ENCODE results near the gene BRI3. TPM values are rescaled to one million over a fixed set of nuclear protein-coding genes. Genes with fewer than 3 reads are reported as not detected.

BRI3 gene
- total RNA-seq, 1 experiment from 2014 or later: 344 TPM

GRCh38 chr7:98305951-98306535 is 24.6 kb downstream of the BRI3 start:
- no peak for TF ChIP-seq REST (IDR thresholded peaks at IDR 0.05; ENCODE audit: insufficient read depth in 1 of 2, low read depth in 2 of 2, low read length in 1 of 2)
- TF ChIP-seq CTCF (IDR thresholded peaks at IDR 0.05): no peak
- no peak for TF ChIP-seq TCF7L2 (IDR thresholded peaks at IDR 0.05; ENCODE audit: low read depth, low read length)
- no peak for TF ChIP-seq SIN3A (IDR thresholded peaks at IDR 0.05; ENCODE audit: borderline replicate concordance, insufficient read depth, low read depth, low read length)
- no peak for TF ChIP-seq POLR2AphosphoS5 (IDR thresholded peaks at IDR 0.05; ENCODE audit: low read depth, low read length)
- no TSS peak for BruUV-seq (replicated peaks)
- DNase-seq (ENCODE audit: low read depth, low spot score): no peak
- in situ Hi-C loops (cut with HindIII; ENCODE audit: low pct_unique_long_range_greater_than_20kb, low sequenced_read_pairs) (no loop called here), intact Hi-C loops (cut with micrococcal nuclease; ENCODE audit: unreplicated experiment) (no loop called here)
- POLR2A ChIA-PET: no interaction called here
- Histone ChIP-seq H3K4me1 (ENCODE audit: control insufficient read depth, insufficient read depth, low read length) (no peaks in the 10 kb centered on the region), H3K4me3 (ENCODE audit: low read depth in 2 of 2, low read length in 2 of 2) (no peak overlapping the region), H3K36me3 (ENCODE audit: control insufficient read depth, insufficient read depth, low read length) (peaks cover 21% of the 10 kb centered on the region), H3K9me3 (ENCODE audit: control insufficient read depth, insufficient read depth, low read depth, low read length) (no peaks in the 10 kb centered on the region), H3K27me3 (ENCODE audit: control insufficient read depth, insufficient read depth, low read length) (no peaks in the 10 kb centered on the region), H3K27ac (ENCODE audit: low read length) (no peak overlapping the region)
- ATAC-seq: no peak
- CTCF ChIA-PET: no interaction called here

GRCh38 chr7:98307971-98308466 is 26.5 kb downstream of the BRI3 start:
- H3K9me3 ChIP-seq (ENCODE audit: control insufficient read depth, insufficient read depth, low read depth, low read length): no peaks in the 10 kb centered on the region
- H3K4me1 ChIP-seq (ENCODE audit: control insufficient read depth, insufficient read depth, low read length): no peaks in the 10 kb centered on the region
- no peak for ATAC-seq
- TF ChIP-seq REST (IDR thresholded peaks at IDR 0.05; ENCODE audit: insufficient read depth in 1 of 2, low read depth in 2 of 2, low read length in 1 of 2) (no peak), SIN3A (IDR thresholded peaks at IDR 0.05; ENCODE audit: borderline replicate concordance, insufficient read depth, low read depth, low read length) (no peak), POLR2AphosphoS5 (IDR thresholded peaks at IDR 0.05; ENCODE audit: low read depth, low read length) (no peak), CTCF (IDR thresholded peaks at IDR 0.05) (no peak)
- no peak for DNase-seq (ENCODE audit: low read depth, low spot score)
- BruUV-seq (replicated peaks): no TSS peak
- in situ Hi-C loops (cut with HindIII; ENCODE audit: low pct_unique_long_range_greater_than_20kb, low sequenced_read_pairs): no loop called here
- CTCF ChIA-PET: no interaction called here
- peaks cover 16% of the 10 kb centered on the region for H3K36me3 ChIP-seq (ENCODE audit: control insufficient read depth, insufficient read depth, low read length)
- intact Hi-C loops (cut with micrococcal nuclease; ENCODE audit: unreplicated experiment): no loop called here
- no peak overlapping the region for H3K27ac ChIP-seq (ENCODE audit: low read length)
- POLR2A ChIA-PET: no interaction called here
- no peak overlapping the region for H3K4me3 ChIP-seq (ENCODE audit: low read depth in 2 of 2, low read length in 2 of 2)
- no peaks in the 10 kb centered on the region for H3K27me3 ChIP-seq (ENCODE audit: control insufficient read depth, insufficient read depth, low read length)
